HL-60 (cell line): Measurements from ENCODE around the gene FARS2.

Experiments
- DNase-seq, 2 experiments: peaks; one replicate each; pipeline ENCODE4 v3.0.0-alpha.2; 2010 to 2020; ENCODE audit warnings: low read depth in 1 of 2, low spot score in 1 of 2
- H3K27ac ChIP-seq: fragments of 250-450 bp; sonication (Bioruptor Pico); replicated peaks from 2 replicates; pipeline ENCODE4 v1.5.1; 2020; ENCODE audit warnings: mild to moderate bottlenecking, moderate library complexity
- H3K27me3 ChIP-seq: fragments of 250-450 bp; sonication (Bioruptor Pico); 2 replicates; pipeline ENCODE4 v1.5.1; 2021; ENCODE audit warnings: mild to moderate bottlenecking, moderate library complexity; ENCODE audit not compliant: insufficient read depth, poor library complexity, severe bottlenecking
- H3K4me3 ChIP-seq: replicated peaks from 2 replicates; pipeline ENCODE4 v1.5.1; 2011; ENCODE audit warnings: mild to moderate bottlenecking, control low read depth, low read length; ENCODE audit not compliant: insufficient read depth
- GABPA ChIP-seq: IDR thresholded peaks from 2 replicates; pipeline ENCODE4 v1.6.1; 2012; ENCODE audit warnings: low read depth
- POLR2AphosphoS5 ChIP-seq: IDR thresholded peaks from 2 replicates; pipeline ENCODE4 v1.6.1; 2012; ENCODE audit warnings: low read depth
- SPI1 ChIP-seq: IDR thresholded peaks from 2 replicates; pipeline ENCODE4 v1.6.1; 2012; ENCODE audit warnings: low read depth, mild to moderate bottlenecking, borderline replicate concordance
- TF ChIP-seq, protein P1 (sequence below): IDR thresholded peaks from one replicate; pipeline ENCODE4 v1.5.1; 2011; ENCODE audit warnings: low read length, control low read depth, inconsistent platforms; ENCODE audit not compliant: insufficient read depth
- TF ChIP-seq, protein P2 (sequence below): IDR thresholded peaks from 2 replicates; pipeline ENCODE4 v1.6.1; 2012; ENCODE audit warnings: low read depth; ENCODE audit not compliant: insufficient replicate concordance

The FARS2 gene

DNA sequence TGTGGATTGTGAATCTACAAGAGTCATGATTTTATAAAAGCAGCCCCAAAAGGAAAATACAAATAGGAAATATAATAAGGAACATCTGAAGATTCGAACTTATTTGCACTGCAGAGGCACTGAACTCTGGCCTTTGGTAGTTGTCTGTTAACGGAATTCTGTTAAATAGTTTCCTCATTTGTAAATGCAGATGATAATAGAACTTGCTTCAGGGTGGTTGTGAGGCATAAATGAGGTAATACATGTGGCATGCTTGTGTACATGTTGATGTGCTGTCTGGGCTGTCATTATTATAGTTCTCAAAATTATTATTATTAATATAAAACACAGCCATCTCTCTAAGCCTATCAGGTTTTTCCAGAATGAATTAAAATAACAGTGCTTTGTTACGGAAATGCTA lies 443.4 kb downstream of the FARS2 start:
- Histone ChIP-seq H3K4me3 (no peak overlapping the region), H3K27me3 (no peaks in the 10 kb centered on the region), H3K27ac (no peak overlapping the region)

DNA sequence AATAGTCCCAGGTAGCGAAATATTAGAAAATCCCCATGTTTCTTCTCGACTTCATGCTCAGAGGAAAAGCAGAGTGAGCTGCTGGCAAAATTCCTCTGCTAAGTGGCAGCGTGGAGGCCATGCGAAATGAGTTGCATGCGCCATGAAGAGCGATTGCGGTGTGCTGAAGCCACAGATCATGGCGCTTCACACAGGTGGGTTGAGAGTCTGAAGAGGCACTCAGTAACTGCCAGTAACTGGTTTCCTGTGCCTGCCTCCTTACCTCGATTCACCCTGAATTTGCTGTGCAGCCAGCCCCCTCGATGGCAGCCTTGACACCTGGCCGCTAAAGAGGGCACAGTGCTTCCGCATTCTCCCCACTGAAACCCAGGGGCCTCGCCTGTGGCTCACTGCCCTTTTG lies 443.9 kb downstream of the FARS2 start:
- TF ChIP-seq, protein P1, sequence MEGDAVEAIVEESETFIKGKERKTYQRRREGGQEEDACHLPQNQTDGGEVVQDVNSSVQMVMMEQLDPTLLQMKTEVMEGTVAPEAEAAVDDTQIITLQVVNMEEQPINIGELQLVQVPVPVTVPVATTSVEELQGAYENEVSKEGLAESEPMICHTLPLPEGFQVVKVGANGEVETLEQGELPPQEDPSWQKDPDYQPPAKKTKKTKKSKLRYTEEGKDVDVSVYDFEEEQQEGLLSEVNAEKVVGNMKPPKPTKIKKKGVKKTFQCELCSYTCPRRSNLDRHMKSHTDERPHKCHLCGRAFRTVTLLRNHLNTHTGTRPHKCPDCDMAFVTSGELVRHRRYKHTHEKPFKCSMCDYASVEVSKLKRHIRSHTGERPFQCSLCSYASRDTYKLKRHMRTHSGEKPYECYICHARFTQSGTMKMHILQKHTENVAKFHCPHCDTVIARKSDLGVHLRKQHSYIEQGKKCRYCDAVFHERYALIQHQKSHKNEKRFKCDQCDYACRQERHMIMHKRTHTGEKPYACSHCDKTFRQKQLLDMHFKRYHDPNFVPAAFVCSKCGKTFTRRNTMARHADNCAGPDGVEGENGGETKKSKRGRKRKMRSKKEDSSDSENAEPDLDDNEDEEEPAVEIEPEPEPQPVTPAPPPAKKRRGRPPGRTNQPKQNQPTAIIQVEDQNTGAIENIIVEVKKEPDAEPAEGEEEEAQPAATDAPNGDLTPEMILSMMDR, result no peak
- TF ChIP-seq SPI1, result no peak
- no peak for TF ChIP-seq GABPA
- no peak for TF ChIP-seq POLR2AphosphoS5
- TF ChIP-seq, protein P2, sequence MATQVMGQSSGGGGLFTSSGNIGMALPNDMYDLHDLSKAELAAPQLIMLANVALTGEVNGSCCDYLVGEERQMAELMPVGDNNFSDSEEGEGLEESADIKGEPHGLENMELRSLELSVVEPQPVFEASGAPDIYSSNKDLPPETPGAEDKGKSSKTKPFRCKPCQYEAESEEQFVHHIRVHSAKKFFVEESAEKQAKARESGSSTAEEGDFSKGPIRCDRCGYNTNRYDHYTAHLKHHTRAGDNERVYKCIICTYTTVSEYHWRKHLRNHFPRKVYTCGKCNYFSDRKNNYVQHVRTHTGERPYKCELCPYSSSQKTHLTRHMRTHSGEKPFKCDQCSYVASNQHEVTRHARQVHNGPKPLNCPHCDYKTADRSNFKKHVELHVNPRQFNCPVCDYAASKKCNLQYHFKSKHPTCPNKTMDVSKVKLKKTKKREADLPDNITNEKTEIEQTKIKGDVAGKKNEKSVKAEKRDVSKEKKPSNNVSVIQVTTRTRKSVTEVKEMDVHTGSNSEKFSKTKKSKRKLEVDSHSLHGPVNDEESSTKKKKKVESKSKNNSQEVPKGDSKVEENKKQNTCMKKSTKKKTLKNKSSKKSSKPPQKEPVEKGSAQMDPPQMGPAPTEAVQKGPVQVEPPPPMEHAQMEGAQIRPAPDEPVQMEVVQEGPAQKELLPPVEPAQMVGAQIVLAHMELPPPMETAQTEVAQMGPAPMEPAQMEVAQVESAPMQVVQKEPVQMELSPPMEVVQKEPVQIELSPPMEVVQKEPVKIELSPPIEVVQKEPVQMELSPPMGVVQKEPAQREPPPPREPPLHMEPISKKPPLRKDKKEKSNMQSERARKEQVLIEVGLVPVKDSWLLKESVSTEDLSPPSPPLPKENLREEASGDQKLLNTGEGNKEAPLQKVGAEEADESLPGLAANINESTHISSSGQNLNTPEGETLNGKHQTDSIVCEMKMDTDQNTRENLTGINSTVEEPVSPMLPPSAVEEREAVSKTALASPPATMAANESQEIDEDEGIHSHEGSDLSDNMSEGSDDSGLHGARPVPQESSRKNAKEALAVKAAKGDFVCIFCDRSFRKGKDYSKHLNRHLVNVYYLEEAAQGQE, result no peak
- no peak overlapping the region for H3K27ac ChIP-seq
- DNase-seq, result no peak
- H3K27me3 ChIP-seq, result no peaks in the 10 kb centered on the region
- no peak overlapping the region for H3K4me3 ChIP-seq

More for the DNA sequence above, 443.4 kb downstream of the FARS2 start:
- TF ChIP-seq, protein P1, result no peak
- TF ChIP-seq POLR2AphosphoS5 (no peak), GABPA (no peak), SPI1 (no peak)
- TF ChIP-seq, protein P2, result no peak
- no peak for DNase-seq

DNA sequence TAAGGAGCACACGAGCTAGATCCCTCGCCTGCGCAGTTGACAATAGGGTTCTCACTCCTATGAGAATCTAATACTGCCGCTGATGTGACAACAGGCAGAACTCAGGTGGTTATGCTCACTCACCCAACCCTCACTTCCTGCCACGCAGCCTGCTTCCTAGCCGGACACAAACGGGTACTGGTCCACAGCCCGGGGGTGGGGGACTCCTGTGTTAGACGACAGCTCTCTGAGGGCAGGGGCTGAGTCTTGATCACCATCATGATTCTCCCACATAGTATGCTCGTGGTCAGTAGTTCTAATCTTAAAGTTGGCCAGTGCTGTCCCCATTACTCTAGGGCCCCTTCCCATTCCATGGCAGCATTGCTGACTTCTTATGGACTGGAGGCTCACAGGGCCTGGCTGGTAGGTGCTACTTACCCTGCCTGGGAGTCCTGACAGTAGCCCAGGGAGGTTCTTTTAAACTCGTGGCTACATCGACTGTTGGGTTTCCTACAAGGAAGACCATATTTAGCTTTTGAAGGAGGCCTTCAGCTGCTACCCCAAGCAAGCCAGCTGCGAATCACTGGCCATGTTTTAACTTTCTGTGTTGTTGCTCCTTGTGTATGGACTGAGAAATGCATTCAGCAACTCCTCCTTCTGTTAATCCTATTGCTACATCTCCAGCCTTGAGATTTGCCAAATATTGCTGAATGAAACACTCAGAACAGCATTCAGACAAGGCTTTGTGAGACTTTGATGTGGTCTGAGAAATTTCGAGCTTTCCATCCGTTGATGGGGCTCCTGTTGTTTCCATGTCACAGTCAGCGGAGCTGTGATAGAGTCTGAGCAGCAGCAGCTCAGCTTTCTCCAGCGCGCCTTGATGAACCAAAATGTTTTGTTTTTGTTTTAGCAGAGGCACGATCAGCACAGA lies 445.1 kb downstream of the FARS2 start:
- DNase-seq, result no peak
- TF ChIP-seq, protein P2, result no peak
- TF ChIP-seq SPI1 (no peak), GABPA (no peak)
- TF ChIP-seq, protein P1, result no peak
- Histone ChIP-seq H3K4me3 (no peak overlapping the region), H3K27me3 (no peaks in the 10 kb centered on the region), H3K27ac (no peak overlapping the region)
